Activated T-cell treated with anti-CD3 and anti-CD28 coated beads for 48 hours (primary cell): Measurements from ENCODE around the gene FAM136A.
"Not testable (repeated sequence)": the region's sequence is repeated elsewhere in the genome, so short reads cannot be mapped to it uniquely, and the experiment has no call there.

Experiments
- DNase-seq: peaks from one replicate; pipeline ENCODE4 v3.0.0-alpha.2; 2020; ENCODE audit warnings: low read depth

The FAM136A gene

GRCh38 chr2:70297828-70298227, 4.0 kb downstream of the FAM136A start:
- DNase-seq: not testable (repeated sequence)

- no peak for DNase-seq
These were observed 18.2 kb downstream of the FAM136A start for GRCh38 chr2:70283500-70284191.

- no peak for DNase-seq
These were observed 19.4 kb downstream of the FAM136A start for GRCh38 chr2:70282439-70282838.

- DNase-seq: no peak
These were observed 21.5 kb downstream of the FAM136A start for GRCh38 chr2:70280242-70280798.

- no peak for DNase-seq
These were observed 31.5 kb downstream of the FAM136A start for GRCh38 chr2:70270323-70270722.

- not testable (repeated sequence) for DNase-seq
These were observed 32.2 kb downstream of the FAM136A start for GRCh38 chr2:70269422-70270302.

GRCh38 chr2:70266925-70267324, 34.9 kb downstream of the FAM136A start:
- not testable (repeated sequence) for DNase-seq

- DNase-seq: no peak
These were observed 40.4 kb downstream of the FAM136A start for GRCh38 chr2:70261501-70261900.

GRCh38 chr2:70258532-70258875, 43.4 kb downstream of the FAM136A start:
- DNase-seq: no peak

- DNase-seq: no peak
These were observed 46.1 kb downstream of the FAM136A start for GRCh38 chr2:70255637-70256314.

- DNase-seq: no peak
These were observed 51.4 kb downstream of the FAM136A start for GRCh38 chr2:70250434-70250833.

GRCh38 chr2:70248181-70248847, 53.6 kb downstream of the FAM136A start, which contains the start of gene TIA1:
Gene TIA1 (minus strand): TSS chr2:70248628. CDS start chr2:70248430, 198 bp downstream.
- peak; percentile 95 for DNase-seq

GRCh38 chr2:70247364-70248180, 54.3 kb downstream of the FAM136A start:
- DNase-seq: no peak
